Measurements from ENCODE around the gene LAMC3. TPM values are rescaled to one million over a fixed set of nuclear protein-coding genes. Genes with fewer than 3 reads are reported as not detected.

The LAMC3 gene
- polyA plus RNA-seq, 1 donor from 2014 or later: 0.04 TPM

- no peak overlapping the region for H2AFZ ChIP-seq (ENCODE audit: low read depth, low read length)
- no peaks in the 10 kb centered on the region for H3F3A ChIP-seq (ENCODE audit: insufficient read depth, low read length, poor library complexity, severe bottlenecking)
- TF ChIP-seq SMC3 (conservative IDR thresholded peaks at IDR 0.05; ENCODE audit: poor library complexity) (no peak), MXI1 (conservative IDR thresholded peaks at IDR 0.05; ENCODE audit: poor library complexity, severe bottlenecking) (no peak), EZH2 (IDR thresholded peaks at IDR 0.05; ENCODE audit: borderline replicate concordance, insufficient read depth, low read length, poor library complexity, severe bottlenecking) (no peak), POLR2AphosphoS5 (IDR thresholded peaks at IDR 0.05) (no peak), EP300 (conservative IDR thresholded peaks at IDR 0.05; ENCODE audit: poor library complexity, severe bottlenecking) (no peak), REST (IDR thresholded peaks at IDR 0.05; ENCODE audit: borderline replicate concordance) (no peak), RAD21 (conservative IDR thresholded peaks at IDR 0.05) (no peak), TAF1 (IDR thresholded peaks at IDR 0.05; ENCODE audit: low read depth) (no peak)
- TF ChIP-seq, protein P1, sequence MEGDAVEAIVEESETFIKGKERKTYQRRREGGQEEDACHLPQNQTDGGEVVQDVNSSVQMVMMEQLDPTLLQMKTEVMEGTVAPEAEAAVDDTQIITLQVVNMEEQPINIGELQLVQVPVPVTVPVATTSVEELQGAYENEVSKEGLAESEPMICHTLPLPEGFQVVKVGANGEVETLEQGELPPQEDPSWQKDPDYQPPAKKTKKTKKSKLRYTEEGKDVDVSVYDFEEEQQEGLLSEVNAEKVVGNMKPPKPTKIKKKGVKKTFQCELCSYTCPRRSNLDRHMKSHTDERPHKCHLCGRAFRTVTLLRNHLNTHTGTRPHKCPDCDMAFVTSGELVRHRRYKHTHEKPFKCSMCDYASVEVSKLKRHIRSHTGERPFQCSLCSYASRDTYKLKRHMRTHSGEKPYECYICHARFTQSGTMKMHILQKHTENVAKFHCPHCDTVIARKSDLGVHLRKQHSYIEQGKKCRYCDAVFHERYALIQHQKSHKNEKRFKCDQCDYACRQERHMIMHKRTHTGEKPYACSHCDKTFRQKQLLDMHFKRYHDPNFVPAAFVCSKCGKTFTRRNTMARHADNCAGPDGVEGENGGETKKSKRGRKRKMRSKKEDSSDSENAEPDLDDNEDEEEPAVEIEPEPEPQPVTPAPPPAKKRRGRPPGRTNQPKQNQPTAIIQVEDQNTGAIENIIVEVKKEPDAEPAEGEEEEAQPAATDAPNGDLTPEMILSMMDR (IDR thresholded peaks at IDR 0.05; ENCODE audit: poor library complexity, severe bottlenecking): no peak
- H3K4me3 ChIP-seq (ENCODE audit: low read length): no peak overlapping the region
- H3K27ac ChIP-seq (ENCODE audit: low read length): no peak overlapping the region
- no peaks in the 10 kb centered on the region for H3K79me2 ChIP-seq (replicated peaks; ENCODE audit: insufficient read depth, low read length)
- no peak overlapping the region for H3K4me2 ChIP-seq (ENCODE audit: low read length)
- H3K9me3 ChIP-seq (ENCODE audit: low read length): no peaks in the 10 kb centered on the region
- H3K9me2 ChIP-seq (ENCODE audit: insufficient read depth, low read length): no peaks in the 10 kb centered on the region
- no peaks in the 10 kb centered on the region for H3K27me3 ChIP-seq (ENCODE audit: insufficient read depth, low read depth, low read length)
- no peak overlapping the region for H3K9ac ChIP-seq (ENCODE audit: low read length)
- no peaks in the 10 kb centered on the region for H4K20me1 ChIP-seq (ENCODE audit: insufficient read depth)
- no peaks in the 10 kb centered on the region for H3K36me3 ChIP-seq (ENCODE audit: insufficient read depth, low read length)
Observed at GRCh38 chr9:131111854-131112311, 102.9 kb downstream of the LAMC3 start.

DNA sequence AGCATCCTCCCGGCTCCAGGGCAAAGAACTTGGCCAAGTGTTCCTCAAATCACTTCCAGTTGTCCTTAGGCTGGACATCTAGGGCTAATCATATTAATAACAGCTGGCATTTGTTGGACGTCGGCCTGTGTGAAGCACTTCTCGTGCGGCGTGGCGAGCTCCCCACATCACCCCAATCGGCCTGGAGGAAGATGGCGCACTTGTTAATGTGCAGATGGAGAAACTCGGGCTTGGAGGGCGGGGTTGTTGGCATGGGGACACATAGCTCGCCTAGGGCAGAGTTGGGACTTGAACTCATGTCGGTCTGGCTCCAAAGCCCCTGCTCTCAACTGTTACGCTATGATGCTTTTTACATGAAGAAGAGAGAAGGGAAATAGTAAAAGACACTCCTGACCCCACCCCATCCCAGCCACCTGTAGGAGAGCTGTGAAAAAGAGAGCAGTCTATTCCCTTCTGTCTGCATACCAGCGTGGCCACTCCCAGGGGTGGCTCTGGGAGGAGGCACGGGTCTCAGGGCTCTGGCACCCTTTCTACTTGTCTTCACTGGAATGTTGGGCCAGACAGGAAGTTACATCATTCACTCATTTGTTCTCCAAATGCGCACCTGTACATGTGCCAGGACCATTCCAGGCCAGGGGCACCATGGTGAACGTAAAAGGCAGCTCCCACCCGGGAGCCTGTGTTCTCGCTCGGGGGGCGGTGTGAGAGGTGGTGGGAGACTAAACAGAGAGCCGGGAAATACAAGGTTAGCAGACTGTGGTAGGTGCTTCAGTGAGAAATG is 103.6 kb downstream of the LAMC3 start:
- Histone ChIP-seq H3K27ac (ENCODE audit: low read length) (no peak overlapping the region), H3F3A (ENCODE audit: insufficient read depth, low read length, poor library complexity, severe bottlenecking) (no peaks in the 10 kb centered on the region), H3K9ac (ENCODE audit: low read length) (no peak overlapping the region), H3K4me3 (ENCODE audit: low read length) (no peak overlapping the region), H2AFZ (ENCODE audit: low read depth, low read length) (no peak overlapping the region), H4K20me1 (ENCODE audit: insufficient read depth) (no peaks in the 10 kb centered on the region), H3K27me3 (ENCODE audit: insufficient read depth, low read depth, low read length) (no peaks in the 10 kb centered on the region), H3K9me2 (ENCODE audit: insufficient read depth, low read length) (no peaks in the 10 kb centered on the region), H3K36me3 (ENCODE audit: insufficient read depth, low read length) (no peaks in the 10 kb centered on the region), H3K4me2 (ENCODE audit: low read length) (no peak overlapping the region), H3K9me3 (ENCODE audit: low read length) (no peaks in the 10 kb centered on the region), H3K79me2 (replicated peaks; ENCODE audit: insufficient read depth, low read length) (no peaks in the 10 kb centered on the region)
- no peak for TF ChIP-seq REST (IDR thresholded peaks at IDR 0.05; ENCODE audit: borderline replicate concordance)
- TF ChIP-seq POLR2AphosphoS5 (IDR thresholded peaks at IDR 0.05): no peak
- TF ChIP-seq EP300 (conservative IDR thresholded peaks at IDR 0.05; ENCODE audit: poor library complexity, severe bottlenecking): no peak

Measured in neural cell (in vitro differentiated cells).